Measurements from ENCODE around the gene CTIF.

DNA sequence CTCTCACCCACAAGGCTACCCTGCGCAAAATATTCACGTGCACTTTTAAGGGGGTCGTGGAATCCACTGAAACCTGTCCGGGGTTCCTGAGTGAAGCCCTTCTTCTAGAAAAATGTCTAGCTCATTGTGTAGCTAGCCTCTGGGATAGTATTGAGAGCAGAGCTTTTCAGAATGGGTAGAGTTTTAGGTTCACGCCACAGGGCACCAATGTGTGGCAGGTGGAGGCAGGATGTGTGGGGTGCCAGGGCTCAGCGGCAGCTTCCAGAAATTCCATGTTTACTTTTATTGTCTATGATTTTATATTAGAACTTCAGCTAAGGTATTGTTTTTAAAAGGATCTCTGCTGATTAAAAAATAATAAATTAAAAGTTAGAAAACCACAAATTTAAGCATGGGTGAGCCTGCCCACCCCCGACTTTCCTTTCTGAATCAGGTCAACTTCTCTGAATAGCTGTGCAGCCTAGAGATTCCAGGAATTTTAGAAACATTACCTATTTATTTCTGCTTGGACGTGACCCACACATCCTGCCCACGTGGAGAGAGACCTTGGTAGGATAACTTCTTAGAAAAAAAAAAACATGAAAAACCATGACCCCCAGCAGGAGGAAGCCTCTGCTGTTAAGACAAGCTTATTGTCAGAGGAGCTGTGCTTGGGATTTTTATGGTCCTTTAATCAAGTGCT, 163.7 kb downstream of the CTIF start:
- TF ChIP-seq, protein P1, sequence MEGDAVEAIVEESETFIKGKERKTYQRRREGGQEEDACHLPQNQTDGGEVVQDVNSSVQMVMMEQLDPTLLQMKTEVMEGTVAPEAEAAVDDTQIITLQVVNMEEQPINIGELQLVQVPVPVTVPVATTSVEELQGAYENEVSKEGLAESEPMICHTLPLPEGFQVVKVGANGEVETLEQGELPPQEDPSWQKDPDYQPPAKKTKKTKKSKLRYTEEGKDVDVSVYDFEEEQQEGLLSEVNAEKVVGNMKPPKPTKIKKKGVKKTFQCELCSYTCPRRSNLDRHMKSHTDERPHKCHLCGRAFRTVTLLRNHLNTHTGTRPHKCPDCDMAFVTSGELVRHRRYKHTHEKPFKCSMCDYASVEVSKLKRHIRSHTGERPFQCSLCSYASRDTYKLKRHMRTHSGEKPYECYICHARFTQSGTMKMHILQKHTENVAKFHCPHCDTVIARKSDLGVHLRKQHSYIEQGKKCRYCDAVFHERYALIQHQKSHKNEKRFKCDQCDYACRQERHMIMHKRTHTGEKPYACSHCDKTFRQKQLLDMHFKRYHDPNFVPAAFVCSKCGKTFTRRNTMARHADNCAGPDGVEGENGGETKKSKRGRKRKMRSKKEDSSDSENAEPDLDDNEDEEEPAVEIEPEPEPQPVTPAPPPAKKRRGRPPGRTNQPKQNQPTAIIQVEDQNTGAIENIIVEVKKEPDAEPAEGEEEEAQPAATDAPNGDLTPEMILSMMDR (IDR thresholded peaks at IDR 0.05): no peak
- TF ChIP-seq POLR2A (IDR thresholded peaks at IDR 0.05): no peak
